T1000 (cell line): Measurements from ENCODE around the gene KRT7.

Experiments used
- DNase-seq: peaks from one replicate; lab custom pipeline; 2025; ENCODE audit warnings: mixed read lengths; lab: John Stamatoyannopoulos, UW

Gene KRT7

DNA sequence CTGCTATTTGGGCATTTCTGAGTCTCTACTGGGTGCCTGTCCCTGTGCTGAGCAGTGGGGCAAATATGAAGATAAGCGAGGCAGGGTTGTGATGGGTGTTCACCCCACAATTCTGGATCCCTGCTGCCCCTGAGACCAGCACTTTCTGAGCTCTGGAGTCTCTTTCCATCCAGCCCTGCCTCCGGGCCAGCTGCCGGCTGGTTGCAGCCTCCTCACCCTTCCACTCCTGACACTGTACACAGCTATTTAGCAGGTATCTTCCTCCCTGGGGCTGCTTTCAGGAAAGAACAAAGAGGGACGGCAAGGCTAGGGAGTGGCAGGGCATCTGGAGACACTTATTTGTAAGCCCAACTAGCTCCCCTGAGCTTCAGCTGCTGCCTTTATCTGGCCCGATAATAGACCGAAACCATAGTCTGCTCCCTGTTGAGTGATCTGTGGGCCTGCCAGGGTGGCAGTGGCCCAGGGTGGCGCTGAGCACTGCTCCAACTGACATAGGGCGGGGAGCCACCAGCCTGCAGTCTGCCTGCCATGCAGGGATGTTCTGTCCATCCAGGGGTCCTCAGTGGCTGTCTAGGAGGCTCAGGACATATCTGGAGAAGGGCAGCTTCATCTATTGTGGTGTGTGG, 33.6 kb upstream of the KRT7 start:
- DNase-seq, result no peak

DNA sequence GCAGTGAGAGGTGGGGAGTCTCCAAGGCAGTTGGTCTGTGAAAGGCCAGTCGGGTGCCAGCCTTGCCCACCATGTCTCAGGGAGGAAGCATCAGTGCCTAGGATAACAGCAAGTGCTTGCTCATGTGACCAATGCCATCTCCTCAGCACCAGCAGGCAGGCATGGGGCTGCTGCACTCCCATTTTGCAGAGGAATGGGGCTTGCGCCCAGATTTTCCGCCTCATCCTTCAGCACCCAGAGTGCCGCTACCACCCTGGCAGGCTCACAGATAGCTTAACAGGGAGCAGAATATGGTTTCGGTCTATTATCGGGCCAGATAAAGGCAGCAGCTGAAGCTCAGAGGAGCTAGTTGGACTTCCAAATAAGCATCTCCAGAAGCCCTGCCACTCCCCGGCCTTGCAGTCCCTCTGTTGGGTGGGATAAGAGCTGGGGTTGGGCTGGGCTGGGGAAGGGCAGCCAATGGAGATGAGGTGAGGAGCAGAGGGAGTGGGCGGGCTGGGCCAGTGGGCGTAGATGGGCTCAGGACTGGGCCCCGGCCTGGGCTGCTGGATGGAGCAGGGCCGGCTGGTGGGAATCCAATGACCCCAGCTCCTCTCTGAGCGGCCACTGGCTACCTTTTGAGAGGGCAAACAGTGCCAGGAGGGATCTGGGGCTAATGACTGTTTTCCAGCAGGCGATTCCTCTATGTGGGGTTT, 32.8 kb upstream of the KRT7 start:
- DNase-seq, result no peak

GRCh38 chr12:52200781-52201450, 32.1 kb upstream of the KRT7 start:
- no peak for DNase-seq

- no peak for DNase-seq
Observed at GRCh38 chr12:52201451-52201839, 31.6 kb upstream of the KRT7 start.

GRCh38 chr12:52202361-52203078, 30.5 kb upstream of the KRT7 start:
- DNase-seq, result no peak

- DNase-seq, result no peak
Observed at GRCh38 chr12:52203079-52203921, 29.7 kb upstream of the KRT7 start.

DNA sequence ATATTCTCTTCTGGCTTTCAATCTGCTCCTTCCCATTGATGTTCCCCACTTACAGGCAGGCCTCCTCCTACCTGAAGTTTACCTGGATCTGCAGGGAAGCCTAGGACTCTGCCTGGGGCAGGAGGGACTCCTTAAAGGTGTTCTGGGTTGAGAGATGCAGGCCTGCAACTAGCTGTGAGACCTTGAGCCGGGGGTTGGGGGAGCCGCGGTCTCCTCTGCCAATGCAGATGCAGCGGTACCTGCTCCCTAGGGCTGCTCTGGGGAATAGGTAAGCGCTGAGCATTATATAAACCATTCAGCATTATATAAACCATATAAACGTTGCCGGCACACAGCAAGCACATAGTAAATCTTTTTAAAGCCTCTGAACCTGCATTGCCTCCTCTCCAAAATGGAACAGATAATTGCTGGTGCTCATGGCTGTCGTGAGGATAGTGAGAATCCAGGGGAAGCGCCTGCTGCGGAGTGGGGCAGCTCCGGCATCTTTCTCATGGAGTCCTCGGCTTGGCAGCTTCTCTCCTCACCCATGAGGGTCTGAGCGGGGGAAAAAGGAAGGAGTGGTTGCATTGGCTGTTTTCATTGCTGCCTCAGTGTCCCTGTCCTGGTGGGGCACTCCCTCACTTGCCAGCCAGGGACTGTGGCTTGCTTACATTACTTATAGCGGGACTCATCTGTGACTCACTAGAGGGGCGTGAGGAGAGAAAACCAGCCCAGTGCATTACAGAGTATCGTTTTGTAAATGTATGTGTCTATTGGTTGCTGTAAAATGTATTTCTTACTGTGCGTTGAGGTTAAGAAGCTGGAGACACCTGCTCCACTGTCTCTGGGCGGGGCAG, 28.7 kb upstream of the KRT7 start:
- DNase-seq, result no peak

DNA sequence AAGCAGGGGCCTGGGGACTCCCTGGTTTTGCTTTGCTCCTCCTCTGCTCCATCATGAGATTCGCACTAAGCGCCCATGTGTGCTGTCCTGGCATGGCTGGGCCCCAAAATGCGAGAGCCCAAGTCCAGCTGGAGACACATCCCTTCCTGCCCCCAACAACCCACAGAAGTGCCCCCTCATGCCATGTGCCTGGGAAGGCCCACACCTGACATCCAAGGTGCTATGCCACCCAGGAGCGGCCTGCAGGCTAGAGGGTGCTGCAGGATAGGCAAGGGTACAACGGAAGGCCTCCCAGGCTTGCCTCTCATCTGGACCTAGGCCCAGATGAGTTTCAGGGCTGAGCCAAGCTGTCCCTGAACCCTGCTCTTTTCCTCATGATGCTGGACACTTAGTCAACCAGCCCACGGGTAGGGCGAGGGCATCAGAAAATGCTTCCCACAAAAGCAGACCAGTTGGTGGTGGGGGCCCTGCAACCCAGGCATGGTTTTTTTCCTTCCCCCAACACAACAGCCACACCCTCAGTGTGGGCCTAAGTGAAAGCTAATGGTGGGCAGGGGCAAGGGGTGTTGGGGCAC, 28.0 kb upstream of the KRT7 start:
- no peak for DNase-seq

DNA sequence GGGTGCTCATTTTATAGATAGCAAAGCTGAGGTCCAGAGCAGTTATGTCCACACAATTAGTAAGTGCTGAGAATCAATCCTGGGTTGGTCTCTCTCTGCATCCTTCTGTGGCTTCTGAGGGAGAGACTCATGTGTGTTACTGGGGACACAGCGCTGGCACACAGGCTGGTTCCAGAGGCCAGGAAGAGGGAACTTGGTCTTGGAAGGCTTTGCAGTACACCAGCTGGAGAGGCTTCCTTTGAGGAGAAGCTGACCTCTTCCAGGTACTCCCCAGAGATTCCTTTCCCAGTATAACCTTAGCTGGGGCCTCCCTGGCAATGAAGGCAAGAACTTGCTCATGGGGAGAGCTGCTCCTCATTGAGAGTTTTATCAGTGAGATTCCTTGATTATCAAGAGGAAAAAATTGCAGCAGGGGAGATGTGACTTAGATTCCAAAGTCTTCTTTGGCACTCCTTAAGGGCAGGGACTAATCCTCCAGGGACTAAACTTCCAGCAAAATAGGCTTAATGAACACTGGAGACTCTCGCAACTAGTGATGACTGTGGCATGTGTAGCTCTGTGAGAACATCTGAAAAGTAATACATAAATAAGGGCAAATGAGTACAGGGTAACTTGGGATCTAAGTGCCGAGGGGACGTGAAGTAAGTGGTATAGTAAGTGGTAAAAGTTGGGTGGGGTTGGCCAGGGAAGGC, 27.3 kb upstream of the KRT7 start:
- no peak for DNase-seq

GRCh38 chr12:52206304-52207040, 26.6 kb upstream of the KRT7 start:
- DNase-seq, result no peak

DNA sequence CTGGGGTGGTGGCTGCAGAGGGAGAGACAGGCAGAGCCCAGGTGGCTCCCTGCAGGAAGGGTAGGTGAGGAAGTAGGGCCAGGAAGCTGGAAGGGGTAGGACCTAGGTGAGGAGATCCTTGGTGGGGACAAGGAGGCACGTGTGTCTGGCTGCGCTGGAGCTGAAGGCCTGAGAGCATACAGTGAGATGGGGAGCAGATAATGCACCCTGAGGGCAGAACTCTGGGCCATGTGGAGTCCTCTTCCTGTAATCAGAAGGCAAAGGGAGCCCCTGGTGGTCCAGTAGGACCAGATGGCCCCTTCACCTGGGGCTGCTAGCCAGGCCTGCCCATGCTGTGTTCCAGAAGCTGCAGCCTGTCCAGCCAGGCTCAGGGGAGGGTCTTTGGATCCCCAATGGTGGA, 25.9 kb upstream of the KRT7 start:
- no peak for DNase-seq

DNA sequence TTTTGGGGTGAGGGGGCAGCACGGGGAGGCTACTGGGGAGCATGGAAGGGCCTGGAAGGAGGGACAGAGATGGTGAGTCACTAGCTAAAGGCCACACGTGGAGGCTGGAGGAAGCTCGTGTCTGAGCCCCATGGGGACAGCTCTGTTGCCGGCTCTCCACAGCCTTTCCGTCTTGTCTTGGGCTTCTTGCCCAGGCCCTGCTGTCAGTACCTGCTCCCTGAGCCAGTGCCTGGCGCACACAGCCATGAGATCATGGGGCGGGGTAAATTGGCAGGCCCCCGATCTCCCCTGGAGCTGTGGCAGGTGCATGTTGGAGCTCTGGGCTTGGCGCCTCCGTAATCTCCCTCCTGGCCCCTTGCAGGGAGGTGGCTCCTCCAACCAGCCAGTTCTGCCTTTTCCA, 25.1 kb upstream of the KRT7 start:
- peak; percentile 100 for DNase-seq

GRCh38 chr12:52208424-52209165, 24.4 kb upstream of the KRT7 start:
- no peak for DNase-seq

GRCh38 chr12:52209321-52209720, 23.7 kb upstream of the KRT7 start:
- no peak for DNase-seq

DNA sequence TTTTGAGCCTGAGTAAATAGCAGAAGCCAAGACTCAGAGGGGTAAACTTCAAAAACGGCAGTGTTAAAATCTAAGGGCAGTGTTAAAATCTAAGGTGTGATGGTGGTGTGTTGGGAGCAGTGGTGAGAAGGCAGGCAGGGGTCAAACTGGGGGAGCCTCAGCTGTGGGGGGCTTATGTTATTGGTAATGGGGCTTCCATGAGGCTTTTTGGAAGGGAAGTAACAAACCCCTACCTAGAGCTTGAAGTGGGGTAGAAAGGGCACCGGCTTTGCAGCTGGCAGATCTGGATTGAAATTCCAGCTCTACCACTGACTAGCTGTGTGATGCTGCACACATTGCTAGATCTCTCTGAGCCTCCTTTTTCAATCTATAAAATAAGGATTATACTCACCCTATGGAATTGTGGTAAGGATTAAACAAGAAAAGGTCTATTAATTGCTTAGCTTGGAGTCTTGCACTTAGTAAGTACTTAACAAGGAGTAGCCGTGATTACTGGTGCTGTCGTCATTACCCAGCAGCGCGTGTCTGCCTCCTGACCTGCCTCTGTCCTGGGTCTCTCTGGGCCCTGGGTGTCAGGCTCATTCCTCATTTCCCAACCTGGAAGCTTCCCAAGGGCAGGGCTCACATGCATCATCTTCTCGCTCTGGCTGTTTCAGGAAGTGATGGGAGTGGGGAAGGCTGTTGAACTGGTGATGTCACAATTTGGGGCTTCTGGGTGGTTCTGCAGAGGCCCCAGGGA, 22.7 kb upstream of the KRT7 start:
- no peak for DNase-seq

DNA sequence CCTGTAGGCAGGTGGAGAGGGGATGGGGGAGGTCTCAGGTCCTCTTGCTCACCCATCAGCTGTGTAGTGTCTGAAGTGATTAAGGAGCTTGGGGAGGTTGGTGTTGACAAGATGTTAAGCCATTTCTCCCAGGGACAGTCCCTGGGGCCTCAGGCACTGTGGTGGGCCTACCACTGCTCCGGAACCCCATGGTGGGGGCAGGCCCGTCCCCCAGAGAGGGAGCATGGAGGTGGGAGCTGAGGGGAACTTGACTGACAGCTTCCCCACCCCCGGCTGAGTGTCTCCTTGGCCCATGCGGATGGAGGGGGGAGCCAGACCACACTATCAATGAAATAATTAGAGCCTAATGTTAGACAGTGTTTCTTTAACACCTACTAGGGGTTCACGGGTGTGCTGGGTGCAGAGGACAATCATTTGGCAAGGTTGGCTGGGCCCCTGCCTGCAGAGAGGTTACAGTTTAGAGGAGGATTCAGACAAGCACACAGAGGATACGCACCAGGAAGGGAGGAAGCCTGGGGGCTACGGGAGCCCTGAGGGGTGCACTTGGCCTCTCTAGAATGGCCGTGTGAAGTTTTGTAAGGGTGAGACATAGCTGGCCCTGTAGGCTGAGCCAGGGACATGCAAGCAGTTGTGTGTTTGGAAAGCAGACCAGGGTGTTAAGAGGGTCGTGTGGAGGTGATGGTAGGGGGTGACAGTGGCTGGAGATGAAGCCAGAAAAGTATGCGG, 22.0 kb upstream of the KRT7 start:
- no peak for DNase-seq
